ENCODE data around the gene CHD3.

GRCh38 chr17:7894866-7895265 lies 6.3 kb downstream of the CHD3 start:
- TF ChIP-seq CTCF (IDR thresholded peaks at IDR 0.05; ENCODE audit: low read length) = no peak
- TF ChIP-seq EZH2 (IDR thresholded peaks at IDR 0.05; ENCODE audit: borderline replicate concordance, low read length) = no peak

Data from OCI-LY1 (cell line).